Stimulated activated CD8-positive, alpha-beta memory T cell treated with anti-CD3 and anti-CD28 coated beads, Interleukin-4, amount 100 ng/mL, for 24 hours (primary cell): Measurements from ENCODE around the gene ADAMTS2.

Experiments
- DNase-seq: peaks from one replicate; pipeline ENCODE4 v3.0.0-alpha.2; 2020; ENCODE audit warnings: low read depth

Gene ADAMTS2

DNA sequence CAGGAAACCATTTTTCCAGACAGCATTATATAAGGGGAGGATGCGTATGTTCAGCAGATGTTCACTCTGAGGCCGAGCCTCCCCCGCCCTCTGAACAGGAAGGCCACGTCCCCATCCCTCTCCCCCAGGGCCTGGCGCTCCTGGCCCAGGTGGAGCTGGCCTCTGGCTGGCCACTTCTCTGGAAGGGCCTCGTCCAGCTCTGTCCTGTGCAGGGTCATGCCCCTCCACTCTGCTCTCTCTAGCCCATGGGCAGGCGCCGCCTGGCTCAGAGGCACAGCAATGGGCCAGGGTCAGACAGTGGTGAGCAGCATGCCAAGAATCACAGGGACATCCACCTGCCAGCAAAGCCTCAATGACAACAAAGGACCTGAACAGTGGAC lies 34.2 kb downstream of the ADAMTS2 start:
- DNase-seq: no peak

DNA sequence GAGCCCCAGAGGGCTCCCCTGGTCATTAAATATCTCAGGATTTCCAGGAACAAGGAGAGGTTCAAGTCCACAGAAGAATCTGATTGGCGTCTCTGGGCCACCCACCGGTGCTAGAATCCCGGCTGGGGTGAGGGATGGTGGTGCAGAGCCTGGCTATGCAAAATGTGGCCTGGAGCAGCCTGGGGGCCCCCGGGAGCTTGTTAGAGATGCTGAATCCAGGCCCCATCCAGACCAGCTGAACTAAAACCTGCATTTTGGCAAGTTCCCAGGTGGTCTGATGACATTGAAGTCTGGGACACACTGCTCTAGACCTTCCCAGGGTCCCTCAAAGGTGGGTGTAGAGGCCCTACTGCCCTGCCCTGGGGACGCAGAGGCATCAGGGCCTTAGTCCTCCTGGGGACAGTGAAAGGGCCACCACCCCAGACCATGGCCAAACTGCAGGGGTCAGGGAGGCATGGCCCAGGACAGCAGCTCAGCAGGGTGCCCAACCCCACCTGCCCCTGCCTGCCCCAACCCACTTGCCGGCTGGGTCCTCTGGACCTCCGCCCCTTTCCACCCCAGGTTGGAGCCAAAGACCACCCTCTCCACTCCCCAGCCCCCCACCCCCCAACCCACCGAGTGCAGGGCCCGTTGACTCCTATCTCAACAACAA lies 34.7 kb downstream of the ADAMTS2 start:
- DNase-seq: no peak

DNA sequence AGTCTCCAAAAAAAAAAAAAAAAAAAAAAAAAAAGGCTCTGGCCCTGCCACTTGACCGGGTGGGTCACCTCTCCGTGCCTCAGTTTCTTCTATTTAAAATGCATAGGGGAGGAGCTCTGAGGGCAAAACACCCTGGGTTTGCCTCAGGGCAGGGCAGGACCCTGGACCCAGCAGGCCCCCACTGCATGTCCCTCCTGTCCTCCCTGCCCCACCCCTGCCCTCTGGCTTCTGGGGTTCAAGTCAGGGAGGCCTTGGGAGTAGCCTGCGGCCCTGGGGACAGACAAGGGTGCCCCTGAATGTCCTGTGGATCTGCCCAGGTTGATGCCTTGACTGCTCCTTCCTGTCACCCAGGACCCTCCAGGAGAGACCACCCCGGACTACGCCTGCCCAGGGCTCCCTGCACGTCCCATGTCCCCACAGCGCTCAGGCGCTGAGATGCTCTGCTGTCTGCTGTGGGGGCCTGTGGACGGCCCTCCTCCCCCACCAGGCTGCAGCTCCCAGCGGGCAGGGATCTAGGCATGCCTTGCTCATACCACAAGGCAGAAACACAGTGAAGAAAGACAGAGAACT lies 35.4 kb downstream of the ADAMTS2 start:
- no peak for DNase-seq

DNA sequence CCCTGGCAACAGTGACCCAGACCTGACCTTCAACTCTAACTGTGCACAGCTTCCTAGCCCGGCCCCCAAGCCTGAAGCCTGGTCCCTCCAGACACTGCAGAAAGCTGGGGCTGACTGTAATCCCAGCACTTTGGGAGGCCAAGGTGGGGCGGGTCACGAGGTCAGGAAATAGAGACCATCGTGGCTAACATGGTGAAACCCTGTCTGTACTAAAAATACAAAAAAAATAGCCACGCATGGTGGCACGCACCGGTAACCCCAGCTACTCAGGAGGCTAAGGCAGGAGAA lies 35.9 kb downstream of the ADAMTS2 start:
- no peak for DNase-seq

DNA sequence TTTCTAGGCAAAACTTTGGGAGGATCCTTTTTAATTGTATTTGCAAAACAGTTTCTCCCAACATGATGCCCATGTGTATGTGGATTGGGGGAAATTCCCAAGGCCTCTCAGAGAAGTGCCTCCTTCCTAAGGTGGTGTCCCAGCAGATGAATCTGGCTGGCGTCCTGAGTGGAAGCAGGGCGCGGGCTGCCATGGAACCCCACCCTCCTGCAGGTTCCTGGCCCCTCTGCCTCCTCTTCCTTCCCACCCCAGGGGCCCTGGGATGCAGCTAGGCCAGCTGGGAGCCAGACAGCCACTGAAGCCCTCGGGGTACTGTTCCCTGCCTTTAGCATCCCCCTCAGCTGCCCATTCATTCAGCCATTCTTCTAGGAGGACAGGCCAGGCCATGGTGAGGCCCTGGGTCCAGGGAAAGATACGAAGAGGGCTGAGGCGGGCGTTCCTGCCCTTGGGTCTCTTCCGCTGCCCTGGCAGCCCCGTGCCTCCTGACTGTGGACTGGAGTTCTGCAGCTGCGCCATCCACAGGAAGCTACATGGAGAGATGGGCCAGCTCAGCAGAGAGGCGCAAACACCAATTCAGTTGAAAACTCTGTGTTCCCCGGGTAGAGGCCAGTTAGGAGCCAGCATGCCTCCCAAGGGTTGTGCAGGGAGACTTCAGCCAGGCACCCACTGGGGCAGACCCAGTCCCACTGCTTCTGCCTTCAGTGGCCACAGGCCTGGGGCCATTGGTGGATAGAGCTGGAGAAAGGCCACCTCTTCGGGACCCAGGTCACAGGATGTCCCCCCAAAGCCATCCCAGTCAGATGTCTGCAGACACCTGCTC lies 36.5 kb downstream of the ADAMTS2 start:
- DNase-seq: no peak

DNA sequence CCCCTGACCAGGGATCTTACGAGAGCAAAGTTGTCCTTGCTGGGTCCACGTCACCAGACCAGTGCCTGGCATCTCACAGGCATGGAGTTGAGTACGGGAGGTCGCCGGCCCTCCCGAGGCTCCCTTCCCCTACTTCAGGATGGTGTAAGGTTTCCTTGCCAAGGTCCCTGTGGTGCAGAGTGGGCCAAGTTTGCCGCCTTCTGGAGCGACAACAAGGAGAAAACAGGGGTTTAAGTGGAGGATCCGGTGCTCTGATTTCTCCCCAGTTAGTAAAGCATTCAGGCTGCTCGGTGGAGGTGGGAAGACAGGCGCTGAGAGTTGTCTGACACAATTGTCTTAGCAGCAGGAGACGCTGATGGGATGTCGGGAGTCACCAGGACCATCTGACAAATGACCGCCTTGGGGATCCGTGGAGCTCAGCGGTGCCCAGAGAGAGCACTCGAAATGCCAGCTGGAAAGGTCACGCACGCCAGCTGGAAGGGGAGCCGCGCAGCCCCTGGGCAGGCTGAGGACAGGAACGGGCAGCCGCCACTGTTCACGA lies 37.3 kb downstream of the ADAMTS2 start:
- no peak for DNase-seq

DNA sequence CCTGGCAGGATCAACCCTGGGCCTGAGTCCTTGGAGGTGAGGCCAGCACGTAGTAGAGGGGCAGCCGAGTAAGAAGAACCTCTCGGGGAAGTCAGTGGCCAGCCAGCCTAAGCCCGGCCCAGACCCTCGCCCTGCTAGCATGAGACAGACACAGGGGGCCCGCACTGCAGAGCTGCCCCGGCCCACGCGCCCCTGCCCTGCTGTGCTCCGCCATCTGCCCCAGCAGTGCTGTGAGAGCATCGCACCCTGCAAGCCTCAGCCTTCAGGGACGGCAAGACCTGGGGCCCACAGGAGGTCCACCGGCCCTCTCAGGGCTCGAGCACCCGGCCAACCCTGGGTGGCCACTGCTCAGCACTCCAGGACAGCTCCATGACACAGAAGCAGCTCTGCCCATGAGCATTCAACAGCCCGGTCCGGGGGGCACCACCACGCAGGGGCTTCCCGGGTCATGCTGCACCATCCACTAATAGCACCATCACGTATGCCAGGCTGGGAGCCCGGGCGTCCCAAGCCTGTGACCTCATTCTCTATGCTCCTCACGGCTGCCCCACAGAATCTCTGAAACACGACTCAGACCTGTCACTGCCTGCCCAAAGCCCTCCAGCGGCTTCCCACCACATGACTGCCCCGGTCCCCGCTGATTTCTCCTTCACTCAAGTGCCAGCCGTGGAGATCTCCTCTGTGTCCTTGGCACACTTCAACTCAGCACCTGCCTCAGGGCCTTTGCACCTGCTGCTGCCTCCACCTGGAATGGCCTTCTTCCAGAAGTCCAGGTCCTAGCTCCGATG lies 38.1 kb downstream of the ADAMTS2 start:
- DNase-seq: no peak

DNA sequence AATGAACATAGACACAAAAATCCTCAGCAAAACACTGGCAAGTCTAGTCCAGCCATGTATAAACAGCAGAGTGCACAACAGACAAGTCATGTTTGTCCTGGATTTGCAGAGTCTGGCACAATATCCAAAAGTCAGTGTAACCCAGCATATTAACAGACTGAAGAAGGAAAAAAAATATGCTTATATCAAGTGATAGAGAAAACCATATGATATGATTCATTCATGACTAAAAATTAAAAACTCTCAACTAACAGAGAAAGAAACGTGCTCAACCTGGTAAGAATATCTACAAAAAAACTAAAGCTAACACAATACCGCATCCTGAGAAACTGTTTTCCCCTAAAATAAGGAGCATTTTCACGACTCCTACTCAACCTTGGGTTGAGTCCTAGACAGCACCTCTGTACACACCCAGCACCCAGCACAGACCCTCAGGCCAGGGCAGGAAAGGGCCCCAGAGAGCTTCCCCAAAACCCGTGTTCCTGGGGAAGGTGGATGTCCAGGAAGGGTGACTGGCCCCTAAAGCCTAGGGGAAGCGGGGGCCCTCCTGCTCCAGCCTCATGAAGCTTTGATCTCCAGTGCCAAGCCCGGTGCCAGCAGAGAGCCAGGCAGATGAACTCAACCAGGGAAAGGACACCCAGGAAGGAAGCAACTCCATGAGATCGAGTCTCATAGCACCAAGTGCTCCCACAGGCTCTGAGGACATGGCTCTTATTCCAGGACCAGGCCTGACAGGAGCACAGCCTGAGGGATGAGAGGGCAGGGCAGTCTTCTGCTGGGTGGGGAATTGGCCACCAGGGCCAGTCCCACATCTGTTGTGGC lies 38.9 kb downstream of the ADAMTS2 start:
- no peak for DNase-seq

DNA sequence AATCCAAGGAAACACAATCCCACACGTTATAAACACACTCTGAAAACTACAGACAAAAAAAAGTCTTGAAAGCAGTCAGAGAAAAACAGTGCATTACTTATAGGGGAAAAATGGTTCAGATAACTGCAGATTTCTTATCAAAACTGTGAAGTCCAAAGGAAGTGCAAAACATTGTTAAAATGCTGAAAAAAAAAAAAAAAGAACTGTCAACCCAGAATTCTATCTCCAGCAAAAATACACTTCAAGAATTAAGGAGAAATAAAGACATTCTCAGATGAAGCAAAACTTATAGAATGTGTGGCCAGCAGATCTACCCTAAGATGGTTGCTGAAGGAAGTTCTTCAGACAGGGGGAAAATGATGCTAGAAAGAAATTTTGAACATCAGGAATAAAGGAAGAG lies 40.4 kb downstream of the ADAMTS2 start:
- DNase-seq: no peak

DNA sequence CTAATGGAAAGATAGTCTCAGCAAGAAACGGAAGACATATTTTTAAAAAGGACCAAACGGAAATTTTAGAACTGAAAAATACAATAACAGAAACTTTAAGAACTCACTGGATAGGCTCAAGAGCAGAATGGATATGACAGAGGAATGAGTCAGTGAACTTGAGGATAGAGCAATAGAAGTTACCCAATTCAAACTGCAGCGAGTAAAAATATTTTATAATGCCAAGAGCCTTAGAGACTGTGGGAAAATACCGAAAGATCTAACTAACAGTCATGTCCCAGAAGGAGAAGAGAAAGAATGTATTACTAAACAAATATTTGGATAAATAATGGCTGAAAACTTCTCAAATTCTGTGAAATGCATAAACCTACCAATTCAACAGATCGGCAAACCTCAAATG lies 40.8 kb downstream of the ADAMTS2 start:
- DNase-seq: no peak

DNA sequence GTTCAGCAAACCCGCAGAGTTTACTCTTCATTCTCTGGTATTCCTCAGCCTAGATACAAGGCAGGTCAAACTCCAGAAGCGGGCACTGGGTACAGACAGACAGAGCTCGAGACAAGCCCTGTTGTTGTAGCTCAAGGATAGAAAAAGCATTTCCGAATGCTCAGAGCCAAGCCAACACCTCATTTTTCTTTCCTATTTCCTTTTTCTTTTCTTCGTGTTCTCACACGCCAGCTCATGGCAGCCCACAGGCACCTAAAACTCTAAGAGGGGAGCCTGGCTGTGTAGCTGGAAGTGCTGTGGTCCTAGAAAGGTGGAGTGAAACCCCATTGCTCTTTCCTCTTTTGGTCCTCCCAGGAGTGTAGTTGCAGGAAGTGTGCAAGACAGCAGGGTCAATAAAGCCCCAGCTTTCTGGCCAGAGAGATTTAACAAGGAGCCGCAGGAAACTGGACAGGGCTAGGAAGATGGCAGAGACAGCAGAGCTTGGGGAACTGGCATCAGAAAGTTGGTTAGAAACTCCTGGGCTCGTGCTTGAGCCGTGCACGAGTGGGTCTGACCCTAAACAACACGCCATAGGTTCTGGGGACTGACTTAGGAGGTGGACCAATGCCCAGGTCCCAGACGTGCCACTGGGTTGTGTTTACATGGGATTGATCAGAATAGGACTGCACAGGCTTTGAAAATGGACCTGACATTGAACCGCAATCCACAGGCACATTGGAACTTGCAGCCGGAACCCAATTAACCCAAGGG lies 41.6 kb downstream of the ADAMTS2 start:
- DNase-seq: no peak

DNA sequence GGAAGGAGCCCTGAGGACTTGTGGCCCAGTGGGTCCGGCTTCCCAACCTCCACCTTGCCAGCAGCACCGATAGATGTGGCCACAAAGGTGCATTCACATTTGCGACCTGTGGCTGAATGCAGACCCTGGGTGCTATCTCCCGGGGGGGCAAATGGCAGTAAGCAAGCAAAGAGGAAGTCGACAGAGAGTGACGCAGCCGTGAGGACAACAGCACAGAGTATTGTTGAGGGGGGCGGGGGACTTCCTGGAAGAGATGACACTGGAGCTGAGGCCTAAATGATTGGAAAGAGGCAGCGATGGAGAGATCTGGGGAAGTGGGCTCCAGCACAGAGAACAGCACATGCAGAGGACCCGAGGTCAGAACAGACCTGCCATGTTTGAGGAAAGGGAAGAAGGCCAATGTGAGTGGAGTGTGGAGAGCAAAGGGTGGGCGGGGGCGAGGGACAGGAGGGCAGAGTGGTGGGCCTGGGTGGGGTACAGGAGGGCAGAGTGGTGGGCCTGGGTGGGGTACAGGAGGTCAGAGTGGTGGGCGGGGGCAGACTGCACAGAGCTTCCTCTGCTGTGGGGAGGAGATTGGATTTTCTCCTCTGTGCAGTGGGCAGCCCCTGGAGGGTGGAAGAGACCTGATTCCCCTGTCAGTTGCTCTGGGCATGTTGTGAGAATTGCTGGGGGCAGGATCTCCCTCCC lies 42.6 kb downstream of the ADAMTS2 start:
- no peak for DNase-seq

DNA sequence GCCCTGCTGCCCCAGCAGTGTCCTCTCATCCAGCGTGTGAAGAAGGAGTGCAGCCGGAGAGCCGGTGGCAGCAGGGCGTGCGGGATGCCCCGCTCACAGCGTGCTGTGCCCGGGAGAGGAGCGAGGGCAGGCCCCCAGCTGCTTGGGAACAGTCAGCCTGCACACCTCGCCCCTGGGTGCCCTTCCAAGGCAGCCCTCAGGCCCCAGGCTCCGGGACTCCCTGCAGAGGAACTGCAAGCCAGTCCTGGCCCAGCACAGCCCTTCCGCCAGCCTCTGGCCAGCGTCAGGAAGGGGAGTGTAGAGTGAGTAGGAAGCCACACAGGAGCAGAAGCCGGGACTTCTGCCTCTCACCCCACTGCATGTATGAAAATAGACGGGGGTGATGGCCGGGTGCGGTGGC lies 43.5 kb downstream of the ADAMTS2 start:
- no peak for DNase-seq

DNA sequence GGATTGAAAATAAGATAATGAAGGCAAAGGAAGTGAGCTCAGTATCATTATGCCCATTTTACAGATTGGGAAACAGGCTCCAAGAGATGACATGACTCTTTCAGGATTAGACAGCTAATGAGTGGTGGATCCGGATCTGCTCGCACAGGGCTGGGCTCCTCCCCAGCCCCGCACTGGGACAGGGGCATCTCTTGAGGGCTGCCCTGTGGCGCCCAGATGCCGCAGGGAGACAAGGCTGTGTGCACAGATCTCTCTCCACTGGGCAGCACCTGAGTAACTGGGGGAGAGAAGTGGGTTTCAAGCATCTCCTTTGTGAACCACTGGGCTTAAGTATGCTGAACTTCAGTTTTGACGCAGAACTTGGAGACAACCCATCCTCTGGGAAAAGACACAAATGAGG lies 43.9 kb downstream of the ADAMTS2 start:
- no peak for DNase-seq

DNA sequence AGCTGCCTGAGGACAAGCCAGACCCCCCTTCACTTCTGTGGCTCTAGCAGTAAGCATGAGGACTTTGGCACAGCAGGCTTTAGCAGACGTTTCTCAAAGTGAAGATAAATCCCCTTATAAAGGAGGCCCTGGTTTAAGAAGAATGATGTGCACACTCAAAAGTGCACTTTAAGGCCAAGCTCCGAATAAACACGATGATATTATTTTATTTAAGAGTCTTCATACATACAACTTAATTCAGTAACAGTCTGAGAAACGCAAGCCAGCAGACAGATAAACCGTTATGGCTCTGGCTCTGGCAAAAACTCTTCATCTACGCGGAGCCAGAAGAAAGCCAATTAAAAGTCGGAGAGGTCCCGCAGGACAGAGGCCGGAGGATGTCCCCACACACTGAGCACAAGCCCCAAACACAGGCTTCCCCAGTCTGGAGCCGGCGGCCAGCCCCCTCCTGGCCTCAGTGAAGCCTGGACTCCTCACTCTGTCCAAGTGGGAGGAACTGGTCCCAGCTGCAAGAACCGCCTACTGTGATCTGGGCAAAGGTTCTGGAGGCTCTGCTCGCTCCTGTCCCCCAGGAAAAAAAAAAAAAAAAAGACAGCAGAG lies 44.6 kb downstream of the ADAMTS2 start:
- DNase-seq: no peak

DNA sequence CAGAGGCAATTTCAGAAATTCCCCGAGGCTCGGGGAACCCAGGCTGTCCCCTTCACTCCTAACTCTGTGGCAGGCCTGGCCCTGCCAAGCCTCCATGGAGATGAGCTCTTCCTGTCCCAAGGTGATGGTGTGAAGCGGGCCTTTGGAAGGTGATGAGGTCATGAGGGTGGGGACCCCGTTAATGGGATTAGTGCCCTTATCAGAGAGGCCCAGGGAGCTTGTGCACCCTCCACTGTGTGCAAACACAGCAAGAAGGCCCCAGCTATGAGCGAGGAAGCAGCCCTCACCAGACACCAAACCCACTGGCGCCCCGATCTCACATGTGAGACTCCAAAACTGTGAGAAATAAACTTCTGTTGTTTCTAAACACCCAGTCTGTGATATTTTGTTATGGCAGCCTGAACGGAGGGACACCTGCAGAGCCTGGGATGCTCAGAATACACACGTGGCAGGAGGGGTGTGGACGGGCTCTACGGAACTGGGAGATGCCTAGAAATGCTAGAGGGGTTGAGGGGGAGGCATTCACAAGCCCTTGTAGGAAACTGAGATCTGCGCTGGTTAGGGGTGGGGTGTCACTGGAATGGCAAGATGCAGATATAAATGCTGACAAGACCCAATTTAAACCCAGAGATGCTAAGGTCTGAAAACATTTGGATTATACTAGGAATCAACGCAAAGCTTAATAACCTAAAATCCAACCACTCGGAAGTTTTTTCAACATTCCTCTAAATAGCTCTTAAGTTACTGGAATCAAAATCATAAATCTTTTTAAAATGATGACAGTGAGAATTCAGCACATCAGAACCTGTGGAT lies 46.9 kb downstream of the ADAMTS2 start:
- no peak for DNase-seq

DNA sequence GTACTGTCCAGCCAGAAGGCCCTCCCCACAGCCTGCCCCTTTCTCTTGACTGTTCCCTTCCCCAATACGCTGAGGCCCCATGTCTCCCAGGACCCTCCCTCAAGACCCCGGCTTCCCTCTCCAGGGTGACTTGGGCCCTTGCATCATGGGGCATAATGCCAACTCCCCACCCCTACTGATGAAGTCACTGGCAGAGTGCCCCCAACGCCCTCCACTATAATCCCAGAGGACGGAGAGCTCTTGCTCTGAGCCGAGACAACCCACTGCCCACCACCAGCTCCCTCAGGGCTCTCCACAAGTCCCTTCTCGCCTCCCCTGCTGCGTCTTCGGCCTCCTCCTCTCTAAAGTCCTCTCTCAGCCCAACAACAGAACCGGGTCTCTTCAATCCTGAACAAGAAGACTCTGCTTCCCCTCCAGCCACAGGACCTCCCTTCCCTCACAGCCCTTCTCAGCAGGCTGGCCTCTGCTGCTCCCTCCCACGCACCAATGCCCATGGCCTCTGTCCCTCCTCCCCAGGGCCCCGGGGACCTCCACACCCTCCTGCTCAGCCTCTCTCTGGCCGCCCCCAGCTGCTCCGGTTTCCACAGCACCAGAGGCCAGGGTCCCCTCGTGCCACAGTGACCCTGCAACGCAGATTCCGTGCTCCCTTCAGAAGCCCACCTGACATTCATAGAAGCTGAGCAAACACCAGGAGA lies 47.6 kb downstream of the ADAMTS2 start:
- DNase-seq: no peak

DNA sequence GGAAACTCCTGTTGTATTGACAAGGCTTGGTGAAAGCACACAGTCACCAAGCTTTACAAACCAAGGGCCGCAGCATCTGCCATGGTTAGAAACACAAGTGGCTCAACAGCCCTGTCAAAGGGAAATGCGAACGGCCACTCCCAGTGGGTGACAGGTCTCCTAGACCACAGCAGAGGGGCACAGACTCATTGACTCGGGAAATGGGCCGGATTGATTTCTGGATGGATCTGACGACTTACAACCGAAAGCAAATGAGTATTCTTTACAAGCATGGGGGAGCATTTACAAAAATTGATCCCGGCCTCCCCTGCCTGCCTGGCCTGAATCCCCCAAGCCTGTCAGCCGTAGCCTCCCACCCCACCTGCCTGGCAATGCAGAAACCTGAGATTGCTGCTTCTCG lies 48.2 kb downstream of the ADAMTS2 start:
- DNase-seq: no peak
